NT2/D1 (cell line): ENCODE measurements around the gene PPP6R3.
A peak's percentile ranks its signal among the peaks of the same experiment; 100 is the strongest.

ENCODE experiments used
- DNase-seq: peaks from one replicate; pipeline ENCODE4 v3.0.0-alpha.2; 2011; ENCODE audit warnings: low read depth, low spot score
- H3K27me3 ChIP-seq: 2 replicates; pipeline ENCODE4 v1.6.0; 2011; ENCODE audit warnings: mild to moderate bottlenecking; ENCODE audit not compliant: insufficient read length, insufficient read depth
- H3K36me3 ChIP-seq: 2 replicates; pipeline ENCODE4 v1.6.1; 2011; ENCODE audit warnings: mild to moderate bottlenecking, low read length, mixed read lengths; ENCODE audit not compliant: insufficient read depth, insufficient read length
- H3K4me1 ChIP-seq: 2 replicates; pipeline ENCODE4 v1.5.1; 2011; ENCODE audit not compliant: insufficient read depth, insufficient read length
- H3K4me3 ChIP-seq: 2 replicates; pipeline ENCODE4 v1.5.1; 2011; ENCODE audit warnings: low read depth; ENCODE audit not compliant: insufficient read length
- H3K9ac ChIP-seq: 2 replicates; pipeline ENCODE4 v1.6.0; 2011; ENCODE audit warnings: low read depth; ENCODE audit not compliant: insufficient read length
- H3K9me3 ChIP-seq: 2 replicates; pipeline ENCODE4 v1.5.1; 2011; ENCODE audit warnings: mild to moderate bottlenecking, low read length; ENCODE audit not compliant: insufficient read depth
- SUZ12 ChIP-seq: IDR thresholded peaks from 2 replicates; pipeline ENCODE4 v1.6.1; 2011; ENCODE audit not compliant: insufficient read length, insufficient read depth; ENCODE audit errors: extremely low read depth
- YY1 ChIP-seq: IDR thresholded peaks from 2 replicates; pipeline ENCODE4 v1.6.1; 2011; ENCODE audit not compliant: insufficient read length, insufficient read depth
- ZNF274 ChIP-seq: IDR thresholded peaks from 2 replicates; pipeline ENCODE4 v1.6.1; 2011; ENCODE audit warnings: mild to moderate bottlenecking, low read depth, low read length

Gene PPP6R3

GRCh38 chr11:68582416-68583040 is 122.0 kb downstream of the PPP6R3 start:
- H3K9ac ChIP-seq: no peak overlapping the region
- no peaks in the 10 kb centered on the region for H3K4me1 ChIP-seq
- TF ChIP-seq ZNF274 (no peak), YY1 (no peak), SUZ12 (no peak)
- no peaks in the 10 kb centered on the region for H3K9me3 ChIP-seq
- no peaks in the 10 kb centered on the region for H3K27me3 ChIP-seq
- DNase-seq: no peak
- peaks cover 67% of the 10 kb centered on the region for H3K36me3 ChIP-seq
- H3K4me3 ChIP-seq: no peak overlapping the region

GRCh38 chr11:68583041-68583446 is 122.5 kb downstream of the PPP6R3 start:
- H3K4me3 ChIP-seq: no peak overlapping the region
- peaks cover 66% of the 10 kb centered on the region for H3K36me3 ChIP-seq
- no peaks in the 10 kb centered on the region for H3K27me3 ChIP-seq
- no peak for DNase-seq
- H3K9ac ChIP-seq: no peak overlapping the region
- no peaks in the 10 kb centered on the region for H3K4me1 ChIP-seq
- TF ChIP-seq YY1 (no peak), SUZ12 (no peak), ZNF274 (no peak)
- no peaks in the 10 kb centered on the region for H3K9me3 ChIP-seq

- TF ChIP-seq ZNF274: no peak
- no peak for TF ChIP-seq SUZ12
- no peak for TF ChIP-seq YY1
- H3K27me3 ChIP-seq: no peaks in the 10 kb centered on the region
- no peak overlapping the region for H3K9ac ChIP-seq
- no peaks in the 10 kb centered on the region for H3K4me1 ChIP-seq
- DNase-seq: peak; percentile 63
- H3K4me3 ChIP-seq: no peak overlapping the region
- H3K9me3 ChIP-seq: no peaks in the 10 kb centered on the region
- H3K36me3 ChIP-seq: peaks cover 56% of the 10 kb centered on the region
Observed at GRCh38 chr11:68584097-68584496, 123.5 kb downstream of the PPP6R3 start.

- H3K36me3 ChIP-seq: peaks cover 52% of the 10 kb centered on the region
- no peaks in the 10 kb centered on the region for H3K27me3 ChIP-seq
- no peak for TF ChIP-seq SUZ12
- TF ChIP-seq YY1: no peak
- no peak for TF ChIP-seq ZNF274
- no peaks in the 10 kb centered on the region for H3K4me1 ChIP-seq
- no peak for DNase-seq
- H3K4me3 ChIP-seq: no peak overlapping the region
- no peaks in the 10 kb centered on the region for H3K9me3 ChIP-seq
- H3K9ac ChIP-seq: no peak overlapping the region
Observed at GRCh38 chr11:68584991-68585524, 124.5 kb downstream of the PPP6R3 start.

GRCh38 chr11:68589547-68590216 is 129.1 kb downstream of the PPP6R3 start:
- no peaks in the 10 kb centered on the region for H3K27me3 ChIP-seq
- no peak overlapping the region for H3K9ac ChIP-seq
- no peaks in the 10 kb centered on the region for H3K9me3 ChIP-seq
- no peaks in the 10 kb centered on the region for H3K4me1 ChIP-seq
- no peak overlapping the region for H3K4me3 ChIP-seq
- no peak for TF ChIP-seq SUZ12
- no peak for TF ChIP-seq ZNF274
- TF ChIP-seq YY1: no peak
- peaks cover 56% of the 10 kb centered on the region for H3K36me3 ChIP-seq
- no peak for DNase-seq

- H3K9ac ChIP-seq: no peak overlapping the region
- no peak for TF ChIP-seq YY1
- no peak for TF ChIP-seq ZNF274
- no peak for TF ChIP-seq SUZ12
- H3K27me3 ChIP-seq: no peaks in the 10 kb centered on the region
- DNase-seq: no peak
- H3K4me3 ChIP-seq: no peak overlapping the region
- peaks cover 54% of the 10 kb centered on the region for H3K36me3 ChIP-seq
- no peaks in the 10 kb centered on the region for H3K9me3 ChIP-seq
- no peaks in the 10 kb centered on the region for H3K4me1 ChIP-seq
Observed at GRCh38 chr11:68591719-68592118, 131.2 kb downstream of the PPP6R3 start.

- Histone ChIP-seq H3K36me3 (peaks cover 64% of the 10 kb centered on the region), H3K4me1 (no peaks in the 10 kb centered on the region), H3K4me3 (no peak overlapping the region), H3K9ac (no peak overlapping the region), H3K9me3 (no peaks in the 10 kb centered on the region), H3K27me3 (no peaks in the 10 kb centered on the region)
- no peak for TF ChIP-seq ZNF274
- TF ChIP-seq YY1: no peak
- TF ChIP-seq SUZ12: no peak
- DNase-seq: no peak
Observed at GRCh38 chr11:68593441-68593840, 132.9 kb downstream of the PPP6R3 start.
